Astrocyte of the cerebellum (primary cell): Measurements from ENCODE around the gene KHDC3L.
"Not testable (repeated sequence)": the region's sequence is repeated elsewhere in the genome, so short reads cannot be mapped to it uniquely, and the experiment has no call there.

Experiments
- DNase-seq: peaks from one replicate; pipeline ENCODE4 v3.0.0-alpha.2; 2011; ENCODE audit warnings: low read depth
- H3K4me3 ChIP-seq: 2 replicates; pipeline ENCODE4 v1.5.1; 2011; ENCODE audit warnings: mild to moderate bottlenecking, low read depth, low read length, moderate library complexity
- CTCF ChIP-seq: IDR thresholded peaks from 2 replicates; pipeline ENCODE4 v1.5.1; 2012; ENCODE audit warnings: low read length, low read depth, moderate library complexity, mild to moderate bottlenecking; ENCODE audit errors: missing control alignments
- in situ Hi-C: cut with HindIII; loops from 2 replicates; pipeline ENCODE4 v1.10.0; 2017; ENCODE audit warnings: low sequenced_read_pairs

Gene KHDC3L

GRCh38 chr6:73377225-73377624 lies 14.8 kb downstream of the KHDC3L start:
- DNase-seq = no peak
- no peak for TF ChIP-seq CTCF
- H3K4me3 ChIP-seq = no peak overlapping the region
- in situ Hi-C loops = no loop called here

DNA sequence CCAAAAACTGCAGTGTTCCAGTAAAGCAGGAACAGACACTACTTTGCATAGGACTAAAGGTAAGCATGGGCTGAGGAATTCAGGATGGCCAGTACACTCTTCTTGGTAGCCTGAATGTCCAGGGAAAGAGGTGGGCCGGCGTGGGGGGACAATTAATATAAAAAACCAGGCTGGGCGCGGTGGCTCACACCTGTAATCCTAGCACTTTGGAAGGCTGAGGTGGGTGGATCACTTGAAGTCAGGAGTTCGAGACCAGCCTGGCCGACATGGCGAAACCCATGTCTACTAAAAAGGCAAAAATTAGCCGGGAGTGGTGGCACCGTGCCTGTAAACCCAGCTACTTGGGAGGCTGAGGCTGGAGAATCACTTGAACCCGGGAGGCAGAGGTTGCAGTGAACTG lies 19.1 kb downstream of the KHDC3L start:
- in situ Hi-C loops, DNase-seq, H3K4me3 ChIP-seq: not testable (repeated sequence)

DNA sequence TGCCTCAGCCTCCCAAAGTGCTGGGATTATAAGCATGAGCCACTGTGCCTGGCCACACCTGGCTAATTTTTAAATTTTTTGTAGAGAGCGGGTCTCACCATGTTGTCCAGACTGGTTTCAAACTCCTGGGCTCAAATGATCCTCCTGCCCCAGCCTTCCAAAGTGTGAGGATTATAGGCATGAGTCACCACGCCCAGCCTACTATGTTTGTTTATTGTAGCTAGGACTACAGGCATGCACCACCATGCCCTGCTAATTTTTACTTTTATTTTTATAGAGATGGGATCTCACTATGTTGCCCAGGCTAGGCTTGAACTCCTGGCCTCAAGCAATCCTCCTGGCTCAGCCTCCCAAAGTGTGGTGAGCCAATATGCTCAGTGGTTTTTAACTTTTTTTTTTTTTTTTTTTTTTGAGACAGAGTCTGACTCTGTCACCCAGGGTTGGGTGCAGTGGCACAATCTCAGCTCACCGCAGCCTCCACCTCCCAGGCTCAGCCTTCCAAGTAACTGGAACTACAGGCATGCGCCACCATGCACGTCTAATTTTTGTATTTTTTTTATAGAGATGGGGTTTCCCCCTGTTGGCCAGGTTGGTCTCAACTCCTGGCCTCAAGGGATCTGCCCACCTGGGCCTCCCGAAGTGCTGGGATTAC lies 20.1 kb downstream of the KHDC3L start:
- in situ Hi-C loops = no loop called here
- H3K4me3 ChIP-seq = no peak overlapping the region
- no peak for DNase-seq
- no peak for TF ChIP-seq CTCF

GRCh38 chr6:73388433-73388799 lies 26.0 kb downstream of the KHDC3L start:
- no peak for DNase-seq
- in situ Hi-C loops = no loop called here
- TF ChIP-seq CTCF = no peak
- H3K4me3 ChIP-seq = peak overlapping the region; percentile 40

DNA sequence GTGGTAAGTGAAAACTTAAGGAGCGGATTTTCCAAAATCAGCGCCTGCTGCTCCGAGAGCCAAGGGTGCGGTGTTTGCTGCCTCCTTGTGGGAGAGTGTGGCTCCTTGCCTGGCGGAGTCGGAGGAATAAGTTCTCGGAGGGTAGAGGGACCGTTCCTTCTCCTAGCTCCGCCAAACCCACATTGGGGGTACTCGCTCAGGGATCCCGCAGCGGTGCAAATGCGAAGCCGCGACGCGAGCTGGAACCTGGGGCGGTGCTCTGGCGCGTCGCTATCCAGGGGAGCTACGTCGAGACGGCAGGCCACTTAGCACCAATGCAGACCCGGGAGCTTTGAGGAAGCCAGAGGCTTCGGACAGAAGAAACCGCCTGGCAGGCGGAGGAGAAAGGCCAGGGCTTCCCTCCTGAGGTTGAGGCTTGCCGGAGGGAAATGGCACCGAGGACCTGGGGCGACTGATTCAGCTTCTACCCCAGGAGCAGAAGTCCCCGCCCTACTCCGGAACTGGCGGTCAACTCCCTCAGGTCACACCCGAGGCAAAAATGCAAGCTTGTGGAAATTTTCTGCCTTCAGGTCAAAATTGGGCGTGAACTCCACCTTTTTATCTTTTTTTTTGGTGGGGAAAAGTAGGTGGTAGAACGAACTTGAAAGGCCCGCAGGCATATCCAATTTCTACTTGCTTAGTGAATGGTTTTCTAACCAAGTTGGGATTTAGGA lies 26.5 kb downstream of the KHDC3L start:
- no peak for DNase-seq
- in situ Hi-C loops = no loop called here
- H3K4me3 ChIP-seq = peak overlapping the region; percentile 40
- peak; percentile 83 for TF ChIP-seq CTCF

DNA sequence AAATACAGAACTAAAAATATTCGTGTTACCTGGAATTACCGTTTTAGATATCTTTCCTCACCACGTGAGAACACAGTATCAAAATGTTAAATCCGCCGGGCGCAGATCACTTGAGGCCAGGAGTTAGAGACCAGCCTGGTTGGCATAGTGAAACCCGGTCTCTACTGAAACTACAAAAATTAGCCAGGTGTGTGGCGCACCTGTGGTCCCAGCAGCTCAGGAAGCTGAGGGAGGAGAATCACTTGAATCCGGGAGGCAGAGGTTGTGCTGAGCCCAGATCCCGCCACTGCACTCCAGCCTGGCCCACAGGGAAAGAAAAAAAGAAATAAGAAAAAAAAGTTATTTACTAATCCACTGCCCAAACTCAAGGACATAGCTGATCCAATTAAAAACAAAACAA lies 27.4 kb downstream of the KHDC3L start:
- no peak for TF ChIP-seq CTCF
- in situ Hi-C loops = no loop called here
- DNase-seq = no peak
- H3K4me3 ChIP-seq = no peak overlapping the region

- in situ Hi-C loops = no loop called here
- TF ChIP-seq CTCF = no peak
- DNase-seq = no peak
- no peak overlapping the region for H3K4me3 ChIP-seq
Measured at GRCh38 chr6:73391675-73392074, 29.2 kb downstream of the KHDC3L start.

DNA sequence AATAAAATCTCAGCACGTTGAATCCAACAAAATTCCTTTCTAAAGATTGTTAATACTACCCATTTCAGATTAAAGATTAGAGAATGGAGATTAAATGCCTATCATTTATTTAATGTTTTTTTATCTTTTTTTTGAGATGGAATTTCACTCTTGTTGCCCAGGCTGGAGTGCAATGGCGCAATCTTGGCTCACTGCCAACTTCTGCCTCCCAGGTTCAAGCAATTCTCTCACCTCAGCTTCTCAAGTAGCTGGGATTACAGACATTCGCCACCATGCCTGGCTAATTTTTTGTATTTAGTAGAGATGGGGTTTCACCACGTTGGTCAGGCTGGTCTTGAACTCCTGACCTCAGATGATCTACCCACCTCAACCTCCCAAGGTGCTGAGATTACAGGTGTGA lies 29.7 kb downstream of the KHDC3L start:
- in situ Hi-C loops, DNase-seq, H3K4me3 ChIP-seq: not testable (repeated sequence)
